ENCODE data around the gene CDKN2C.

DNA sequence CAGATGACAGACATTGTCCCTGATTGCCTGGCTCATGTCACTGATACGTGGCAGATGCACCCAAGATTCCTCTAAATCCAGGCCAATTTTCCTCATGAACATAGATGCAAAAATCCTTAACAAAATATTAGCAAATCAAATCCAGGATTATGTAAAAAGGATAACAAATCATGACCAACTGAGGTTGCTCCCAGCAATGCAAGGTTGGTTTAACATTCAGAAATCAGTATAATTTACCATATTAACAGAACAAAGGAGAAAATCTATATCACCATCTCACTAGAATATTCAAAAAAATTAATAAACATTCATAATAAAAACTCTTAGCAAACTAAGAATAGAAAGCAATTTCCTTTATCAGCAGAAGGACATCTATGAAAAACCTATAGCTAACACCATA lies 49.6 kb upstream of the CDKN2C start:
- TF ChIP-seq SP1 (IDR thresholded peaks at IDR 0.05) (no peak), FOXA1 (IDR thresholded peaks at IDR 0.05) (no peak)
